PFSK-1 (cell line): Measurements from ENCODE around the gene ZNF83.

Source experiments
- POLR2AphosphoS5 ChIP-seq: IDR thresholded peaks from 2 replicates; pipeline ENCODE4 v1.6.1; 2012; ENCODE audit warnings: low read depth, mild to moderate bottlenecking, control low read depth, low read length, moderate library complexity
- SIN3A ChIP-seq: IDR thresholded peaks from 2 replicates; pipeline ENCODE4 v1.6.1; 2012; ENCODE audit warnings: mild to moderate bottlenecking, low read length, moderate library complexity, borderline replicate concordance; ENCODE audit not compliant: insufficient read depth
- TF ChIP-seq, protein P1 (sequence below), 2 experiments: IDR thresholded peaks; 2 replicates each; pipeline versions ENCODE4 v1.6.1 to v1.8.0; 2011 to 2012; ENCODE audit warnings: low read depth in 2 of 2, low read length in 2 of 2, control low read depth in 1 of 2, inconsistent platforms in 1 of 2, mild to moderate bottlenecking in 1 of 2, moderate library complexity in 1 of 2; ENCODE audit not compliant: insufficient read depth in 1 of 2

DNA sequence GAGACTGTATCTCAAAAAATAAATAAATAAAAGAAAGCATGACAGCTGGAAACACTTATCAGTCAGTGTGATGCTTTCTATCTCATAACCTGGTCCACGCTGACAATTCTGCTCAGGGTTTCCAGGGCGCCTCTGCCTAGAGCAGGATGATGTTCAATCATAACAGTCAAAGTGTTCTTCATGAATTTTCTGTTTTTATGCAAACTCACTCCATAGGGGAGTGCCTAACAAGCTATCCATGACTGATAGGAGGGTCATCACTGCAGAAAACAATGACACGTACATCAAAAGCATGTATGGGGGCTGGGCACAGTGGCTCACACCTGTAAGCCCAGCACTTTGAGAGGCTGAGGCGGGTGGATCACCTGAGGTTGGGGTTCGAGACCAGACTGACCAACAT is 41.4 kb upstream of the ZNF83 start:
- TF ChIP-seq POLR2AphosphoS5 (no peak), SIN3A (no peak)
- TF ChIP-seq, protein P1, sequence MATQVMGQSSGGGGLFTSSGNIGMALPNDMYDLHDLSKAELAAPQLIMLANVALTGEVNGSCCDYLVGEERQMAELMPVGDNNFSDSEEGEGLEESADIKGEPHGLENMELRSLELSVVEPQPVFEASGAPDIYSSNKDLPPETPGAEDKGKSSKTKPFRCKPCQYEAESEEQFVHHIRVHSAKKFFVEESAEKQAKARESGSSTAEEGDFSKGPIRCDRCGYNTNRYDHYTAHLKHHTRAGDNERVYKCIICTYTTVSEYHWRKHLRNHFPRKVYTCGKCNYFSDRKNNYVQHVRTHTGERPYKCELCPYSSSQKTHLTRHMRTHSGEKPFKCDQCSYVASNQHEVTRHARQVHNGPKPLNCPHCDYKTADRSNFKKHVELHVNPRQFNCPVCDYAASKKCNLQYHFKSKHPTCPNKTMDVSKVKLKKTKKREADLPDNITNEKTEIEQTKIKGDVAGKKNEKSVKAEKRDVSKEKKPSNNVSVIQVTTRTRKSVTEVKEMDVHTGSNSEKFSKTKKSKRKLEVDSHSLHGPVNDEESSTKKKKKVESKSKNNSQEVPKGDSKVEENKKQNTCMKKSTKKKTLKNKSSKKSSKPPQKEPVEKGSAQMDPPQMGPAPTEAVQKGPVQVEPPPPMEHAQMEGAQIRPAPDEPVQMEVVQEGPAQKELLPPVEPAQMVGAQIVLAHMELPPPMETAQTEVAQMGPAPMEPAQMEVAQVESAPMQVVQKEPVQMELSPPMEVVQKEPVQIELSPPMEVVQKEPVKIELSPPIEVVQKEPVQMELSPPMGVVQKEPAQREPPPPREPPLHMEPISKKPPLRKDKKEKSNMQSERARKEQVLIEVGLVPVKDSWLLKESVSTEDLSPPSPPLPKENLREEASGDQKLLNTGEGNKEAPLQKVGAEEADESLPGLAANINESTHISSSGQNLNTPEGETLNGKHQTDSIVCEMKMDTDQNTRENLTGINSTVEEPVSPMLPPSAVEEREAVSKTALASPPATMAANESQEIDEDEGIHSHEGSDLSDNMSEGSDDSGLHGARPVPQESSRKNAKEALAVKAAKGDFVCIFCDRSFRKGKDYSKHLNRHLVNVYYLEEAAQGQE (IDR thresholded peaks at IDR 0.05; ENCODE audit: insufficient read depth in 1 of 2, low read depth in 2 of 2, low read length in 2 of 2): no peak
